RWPE1 (cell line): ENCODE results near the gene FAM168B.

ENCODE experiments used
- CTCF ChIA-PET: fragments of 350-600 bp; sonication (Branson Sonifier 250); formaldehyde crosslinking; extraction: SDS; loops from one replicate; lab custom pipeline; 2021; lab: Yijun Ruan, JAX
- POLR2A ChIA-PET: fragments of 400-600 bp; formaldehyde crosslinking; extraction: SDS; loops from one replicate; lab custom pipeline; 2020; ENCODE audit warnings: antibody characterized with exemption; ENCODE audit not compliant: low non-redundant PET; lab: Yijun Ruan, JAX
- DNase-seq: peaks from one replicate; pipeline ENCODE4 v3.0.0; 2012; ENCODE audit warnings: low spot score
- H3K27ac ChIP-seq: fragments of 450-650 bp; 2 replicates; pipeline ENCODE4 v1.5.1; 2017
- CTCF ChIP-seq: fragments of 450-650 bp; conservative IDR thresholded peaks from 2 replicates; pipeline ENCODE4 v1.5.1; 2017; ENCODE audit warnings: low read depth, mild to moderate bottlenecking

Gene FAM168B, protein sequence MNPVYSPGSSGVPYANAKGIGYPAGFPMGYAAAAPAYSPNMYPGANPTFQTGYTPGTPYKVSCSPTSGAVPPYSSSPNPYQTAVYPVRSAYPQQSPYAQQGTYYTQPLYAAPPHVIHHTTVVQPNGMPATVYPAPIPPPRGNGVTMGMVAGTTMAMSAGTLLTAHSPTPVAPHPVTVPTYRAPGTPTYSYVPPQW

GRCh38 chr2:131093006-131093695 is at the start of gene FAM168B:
TSS of gene FAM168B (minus strand) at chr2:131093460. CDS start at chr2:131082646, 10,814 bp downstream.
- peak within 1 kb of the TSS; percentile 88 for H3K27ac ChIP-seq
- ChIA-PET CTCF (interaction anchor here (0.7 to 0.9 kb wide), 2 partner anchors 10 to 14 kb away, joined by 3 to 4 read pairs; no protein-coding TSS in a partner anchor), POLR2A (no interaction called here)
- TF ChIP-seq CTCF = no peak
- peak; percentile 82 for DNase-seq

DNA sequence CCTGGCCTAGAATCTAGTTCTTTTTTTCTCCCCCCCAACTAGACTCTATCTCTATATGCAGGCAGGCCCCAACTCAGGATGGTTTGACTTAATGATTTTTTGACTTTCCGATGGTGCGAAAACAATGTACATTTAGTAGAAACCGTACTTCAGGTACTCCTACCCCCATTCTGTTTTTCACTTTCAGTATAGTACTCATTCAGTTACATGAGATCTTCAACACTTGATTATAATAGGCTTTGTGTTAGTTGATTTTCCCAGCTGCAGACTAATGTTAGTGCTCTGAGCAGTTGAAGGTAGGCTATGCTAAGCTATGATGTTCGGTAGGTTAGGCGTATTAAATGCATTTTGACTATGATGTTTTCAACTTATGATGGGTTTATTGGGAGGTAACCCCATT is 49.6 kb upstream of the FAM168B start:
- TF ChIP-seq CTCF = no peak
- ChIA-PET POLR2A (no interaction called here), CTCF (no interaction called here)
- no peak for DNase-seq
- no peak overlapping the region for H3K27ac ChIP-seq

- ChIA-PET POLR2A (no interaction called here), CTCF (no interaction called here)
- TF ChIP-seq CTCF = no peak
- no peak for DNase-seq
- H3K27ac ChIP-seq = no peak overlapping the region
Observed at GRCh38 chr2:131140581-131140980, 47.3 kb upstream of the FAM168B start.

GRCh38 chr2:131132729-131133128 is 39.5 kb upstream of the FAM168B start:
- no peak for TF ChIP-seq CTCF
- H3K27ac ChIP-seq = 0 out of 2 replicates have a peak overlapping the region, but pooled peaks have one; percentile 11
- CTCF ChIA-PET = interaction anchor here (0.5 kb wide), 1 partner anchor 125 kb away, joined by 3 read pairs; no protein-coding TSS in a partner anchor
- POLR2A ChIA-PET = no interaction called here
- no peak for DNase-seq

- H3K27ac ChIP-seq = no peak overlapping the region
- POLR2A ChIA-PET = interaction anchor here (0.6 kb wide), 1 partner anchor 25 kb away, joined by 3 read pairs; the partner anchor contains the start of gene PLEKHB2
- no peak for TF ChIP-seq CTCF
- CTCF ChIA-PET = interaction anchor here (0.6 kb wide), 2 partner anchors 219 to 278 kb away, joined by 3 to 4 read pairs; no protein-coding TSS in a partner anchor
- no peak for DNase-seq
Observed at GRCh38 chr2:131130298-131130596, 37.0 kb upstream of the FAM168B start.

- H3K27ac ChIP-seq = no peak overlapping the region
- ChIA-PET CTCF (no interaction called here), POLR2A (no interaction called here)
- DNase-seq = no peak
- no peak for TF ChIP-seq CTCF
Observed at GRCh38 chr2:131127981-131128380, 34.7 kb upstream of the FAM168B start.
